Omental fat pad (tissue), 4 donors: Measurements from ENCODE around the gene KIF3C. TPM values are rescaled to one million over a fixed set of nuclear protein-coding genes. Genes with fewer than 3 reads are reported as not detected.

ENCODE experiments used
- ATAC-seq: fragments of 150-250 bp; one replicate; pipeline ENCODE4 v1.9.1; 2016; ENCODE audit warnings: mild to moderate bottlenecking, moderate library complexity; ENCODE audit not compliant: low FRiP score
- DNase-seq: peaks from one replicate; pipeline ENCODE4 v3.0.0-alpha.2; 2019; ENCODE audit warnings: low spot score
- total RNA-seq, 4 donors: library from RNA; depleted of rRNA; stranded (reverse); fragments of >200 nt; gene quantifications; one replicate each; pipeline ENCODE4 v1.1.0, GENCODE V29; 2016
- TF ChIP-seq, protein P1 (sequence below), 3 donors: fragments of 450-650 bp; IDR thresholded peaks; one replicate each; pipeline ENCODE4 v1.5.1; 2016 to 2017; ENCODE audit warnings: antibody characterized with exemption in 3 of 3, mild to moderate bottlenecking in 3 of 3, moderate library complexity in 2 of 3

Gene KIF3C
- total RNA-seq, 4 donors from 2014 or later = 1.2 to 6.2 (median 2.7) TPM

DNA sequence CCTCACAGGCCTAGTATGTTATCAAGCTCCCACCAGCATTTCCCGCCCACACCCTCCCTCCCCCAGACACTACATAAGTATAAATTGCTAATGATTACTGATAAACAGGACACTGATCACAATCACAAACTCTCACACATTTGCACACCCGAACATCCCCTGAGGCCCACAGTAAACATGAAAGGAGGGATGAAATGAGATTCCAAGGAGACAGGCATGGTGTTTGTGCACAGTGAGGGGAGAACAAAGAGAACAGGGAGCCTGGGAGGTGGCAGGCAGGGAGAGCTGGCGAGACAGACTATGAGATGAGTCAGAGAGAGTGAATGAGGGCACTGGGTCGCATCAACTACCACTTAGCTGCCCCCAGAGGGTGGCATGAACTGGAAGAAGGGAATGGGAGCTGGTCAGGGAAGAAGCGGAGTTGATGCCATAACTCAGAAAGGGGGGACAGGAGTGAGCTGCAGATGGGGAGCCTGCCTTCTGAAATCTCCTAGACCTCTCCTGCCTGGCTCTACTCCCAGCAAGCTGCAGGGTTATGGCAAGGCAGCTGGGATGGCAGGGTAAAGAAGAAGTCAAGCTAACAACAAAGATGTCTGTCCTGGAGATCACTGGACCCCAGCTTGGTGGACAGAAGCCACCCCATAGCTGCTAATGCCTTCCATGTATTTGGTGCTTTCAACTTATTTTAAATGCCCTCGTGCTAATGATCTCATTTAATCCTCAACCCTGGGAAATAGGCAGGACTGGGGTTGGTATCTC, 5.1 kb downstream of the KIF3C start:
- TF ChIP-seq, protein P1, sequence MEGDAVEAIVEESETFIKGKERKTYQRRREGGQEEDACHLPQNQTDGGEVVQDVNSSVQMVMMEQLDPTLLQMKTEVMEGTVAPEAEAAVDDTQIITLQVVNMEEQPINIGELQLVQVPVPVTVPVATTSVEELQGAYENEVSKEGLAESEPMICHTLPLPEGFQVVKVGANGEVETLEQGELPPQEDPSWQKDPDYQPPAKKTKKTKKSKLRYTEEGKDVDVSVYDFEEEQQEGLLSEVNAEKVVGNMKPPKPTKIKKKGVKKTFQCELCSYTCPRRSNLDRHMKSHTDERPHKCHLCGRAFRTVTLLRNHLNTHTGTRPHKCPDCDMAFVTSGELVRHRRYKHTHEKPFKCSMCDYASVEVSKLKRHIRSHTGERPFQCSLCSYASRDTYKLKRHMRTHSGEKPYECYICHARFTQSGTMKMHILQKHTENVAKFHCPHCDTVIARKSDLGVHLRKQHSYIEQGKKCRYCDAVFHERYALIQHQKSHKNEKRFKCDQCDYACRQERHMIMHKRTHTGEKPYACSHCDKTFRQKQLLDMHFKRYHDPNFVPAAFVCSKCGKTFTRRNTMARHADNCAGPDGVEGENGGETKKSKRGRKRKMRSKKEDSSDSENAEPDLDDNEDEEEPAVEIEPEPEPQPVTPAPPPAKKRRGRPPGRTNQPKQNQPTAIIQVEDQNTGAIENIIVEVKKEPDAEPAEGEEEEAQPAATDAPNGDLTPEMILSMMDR (IDR thresholded peaks at IDR 0.05) = no peak
- DNase-seq = no peak
- ATAC-seq = no peak

DNA sequence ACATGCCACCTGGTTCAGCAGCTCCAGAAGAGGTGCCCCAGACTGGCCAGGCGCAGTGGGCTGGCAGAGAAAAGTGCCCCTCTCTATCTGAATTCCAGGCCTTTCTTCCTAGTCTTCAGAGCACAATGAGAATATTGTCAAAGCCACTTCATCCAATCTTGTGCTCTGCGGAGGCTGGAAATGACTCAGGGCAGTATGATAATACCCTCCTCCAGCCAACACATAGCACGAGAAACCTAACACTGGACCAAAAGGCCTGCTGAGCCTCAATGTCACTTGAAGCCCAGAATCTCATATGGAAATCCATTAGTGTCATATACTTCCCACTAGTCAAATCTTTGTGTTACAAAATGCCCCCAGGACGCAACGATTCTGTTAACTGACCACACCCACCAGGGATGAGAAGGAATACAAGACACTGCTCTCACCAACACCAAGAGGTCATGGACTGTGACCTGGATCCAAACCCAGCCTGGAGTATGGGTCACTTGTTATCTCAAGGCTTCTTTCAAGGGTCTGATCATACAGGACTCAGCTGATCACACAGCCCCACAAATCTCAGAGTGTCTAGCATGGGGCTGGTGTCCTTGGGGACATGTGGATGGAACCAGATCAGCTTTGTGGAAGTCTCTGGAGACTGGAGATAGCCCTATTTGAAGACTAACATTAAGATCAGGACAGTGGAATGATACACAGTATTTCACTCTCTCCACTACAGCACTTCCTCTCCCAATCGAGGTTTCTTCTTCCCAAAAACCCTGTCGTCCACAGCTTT, 10.1 kb downstream of the KIF3C start:
- TF ChIP-seq, protein P1 (IDR thresholded peaks at IDR 0.05) = no peak
- ATAC-seq (no peak), DNase-seq (no peak)

GRCh38 chr2:25971596-25971995, 10.7 kb downstream of the KIF3C start:
- no peak for DNase-seq
- TF ChIP-seq, protein P1 (IDR thresholded peaks at IDR 0.05) = no peak
- no peak for ATAC-seq

DNA sequence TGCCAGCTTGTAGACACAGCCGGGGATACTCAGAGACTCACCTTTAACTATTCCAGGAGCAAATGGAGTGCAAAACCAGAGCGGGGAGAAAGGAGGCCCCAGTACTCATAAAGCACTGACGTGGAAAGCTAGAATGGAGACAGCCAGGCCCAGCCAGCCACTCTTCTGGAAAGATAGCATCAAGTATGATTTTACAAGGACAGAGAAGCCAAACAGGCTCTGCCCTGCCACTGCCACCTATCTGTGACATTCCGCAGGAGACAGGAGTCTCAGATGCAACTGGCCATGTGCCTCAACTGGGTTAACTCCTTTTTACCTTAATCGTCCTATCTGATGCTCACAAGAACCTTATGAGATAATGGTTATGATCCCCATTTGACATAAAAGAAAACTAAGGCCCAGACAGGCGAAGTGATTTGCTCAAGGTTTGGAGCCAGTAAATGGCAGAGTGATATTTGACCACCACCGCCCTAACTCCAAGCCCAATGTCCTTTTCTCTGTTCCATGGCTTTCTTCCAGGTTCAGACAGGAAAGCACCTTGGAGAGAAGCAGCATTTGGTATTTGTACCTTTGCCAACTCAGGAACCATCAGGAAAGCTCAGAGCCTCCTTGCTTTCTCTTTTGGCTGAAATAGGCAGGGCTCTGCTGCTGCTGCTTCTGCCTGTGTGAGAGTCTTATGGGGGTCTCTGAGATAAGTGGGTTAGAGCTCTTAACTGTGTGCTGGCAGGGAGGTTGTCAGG, 15.6 kb downstream of the KIF3C start:
- ATAC-seq = no peak
- no peak for DNase-seq
- TF ChIP-seq, protein P1 (IDR thresholded peaks at IDR 0.05) = no peak

DNA sequence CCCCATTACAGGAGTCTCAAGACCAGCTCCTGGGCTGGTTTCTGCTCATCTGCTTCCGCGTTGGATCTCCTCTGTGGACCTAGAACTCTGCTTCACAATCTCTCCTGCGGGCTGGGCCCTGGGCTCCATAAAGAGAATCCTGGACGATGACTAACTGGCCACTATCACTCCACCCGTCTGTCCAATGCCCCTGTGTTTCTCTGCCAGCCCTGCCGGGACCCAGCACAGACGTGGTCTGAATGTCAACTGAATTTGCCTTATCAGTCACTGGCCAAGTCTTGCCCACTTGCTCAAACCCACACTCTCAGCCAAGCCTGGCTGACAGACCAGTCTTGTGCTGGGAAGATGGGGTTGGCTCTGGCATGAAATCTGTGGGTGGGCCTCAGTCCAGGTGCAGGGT, 17.4 kb downstream of the KIF3C start:
- TF ChIP-seq, protein P1 (IDR thresholded peaks at IDR 0.05) = no peak
- DNase-seq = no peak
- ATAC-seq = no peak

DNA sequence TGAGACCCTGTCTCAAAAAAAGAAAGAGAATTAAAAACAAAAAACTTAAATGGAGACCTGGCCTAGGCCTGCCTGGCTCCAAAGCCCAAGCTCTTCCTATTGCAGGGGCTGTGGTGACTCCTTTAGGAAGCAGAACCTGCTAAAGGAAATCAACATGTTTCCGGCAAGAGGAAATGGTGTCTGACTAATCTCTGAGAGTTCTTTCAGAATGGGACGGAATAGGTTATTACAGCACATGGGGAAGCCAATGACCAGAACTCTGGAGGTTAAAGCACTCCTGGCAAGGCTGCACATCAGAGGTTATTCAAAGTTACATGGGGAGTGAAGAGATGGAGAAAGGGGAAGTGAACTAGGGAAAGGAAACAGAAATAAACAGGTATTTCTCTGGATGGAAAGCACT, 21.4 kb downstream of the KIF3C start:
- ATAC-seq (peak; percentile 59), DNase-seq (no peak)
- TF ChIP-seq, protein P1 (IDR thresholded peaks at IDR 0.05) = no peak
